ENCODE measurements around the gene C11orf52. TPM values are rescaled to one million over a fixed set of nuclear protein-coding genes. Genes with fewer than 3 reads are reported as not detected.

The C11orf52 gene
- total RNA-seq, 1 donor from 2014 or later, result not detected

- Mint-ChIP-seq H3K27ac (ENCODE audit: unreplicated experiment) (no peak overlapping the region), H3K36me3 (ENCODE audit: unreplicated experiment) (peaks cover 13% of the 10 kb centered on the region), H3K27me3 (ENCODE audit: unreplicated experiment) (peaks cover 2% of the 10 kb centered on the region), H3K4me3 (ENCODE audit: unreplicated experiment) (no peak overlapping the region), H3K9me3 (ENCODE audit: unreplicated experiment) (peaks cover 4% of the 10 kb centered on the region), H3K4me1 (ENCODE audit: low read depth, unreplicated experiment) (peaks cover 2% of the 10 kb centered on the region)
- TF ChIP-seq, protein P1, sequence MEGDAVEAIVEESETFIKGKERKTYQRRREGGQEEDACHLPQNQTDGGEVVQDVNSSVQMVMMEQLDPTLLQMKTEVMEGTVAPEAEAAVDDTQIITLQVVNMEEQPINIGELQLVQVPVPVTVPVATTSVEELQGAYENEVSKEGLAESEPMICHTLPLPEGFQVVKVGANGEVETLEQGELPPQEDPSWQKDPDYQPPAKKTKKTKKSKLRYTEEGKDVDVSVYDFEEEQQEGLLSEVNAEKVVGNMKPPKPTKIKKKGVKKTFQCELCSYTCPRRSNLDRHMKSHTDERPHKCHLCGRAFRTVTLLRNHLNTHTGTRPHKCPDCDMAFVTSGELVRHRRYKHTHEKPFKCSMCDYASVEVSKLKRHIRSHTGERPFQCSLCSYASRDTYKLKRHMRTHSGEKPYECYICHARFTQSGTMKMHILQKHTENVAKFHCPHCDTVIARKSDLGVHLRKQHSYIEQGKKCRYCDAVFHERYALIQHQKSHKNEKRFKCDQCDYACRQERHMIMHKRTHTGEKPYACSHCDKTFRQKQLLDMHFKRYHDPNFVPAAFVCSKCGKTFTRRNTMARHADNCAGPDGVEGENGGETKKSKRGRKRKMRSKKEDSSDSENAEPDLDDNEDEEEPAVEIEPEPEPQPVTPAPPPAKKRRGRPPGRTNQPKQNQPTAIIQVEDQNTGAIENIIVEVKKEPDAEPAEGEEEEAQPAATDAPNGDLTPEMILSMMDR (IDR thresholded peaks at IDR 0.05; ENCODE audit: partially characterized antibody, unreplicated experiment), result no peak
- no peak for DNase-seq
Measured at GRCh38 chr11:111960916-111961315, 42.2 kb downstream of the C11orf52 start.

GRCh38 chr11:111961389-111962300 lies 42.9 kb downstream of the C11orf52 start:
- Mint-ChIP-seq H3K27ac (ENCODE audit: unreplicated experiment) (no peak overlapping the region), H3K4me3 (ENCODE audit: unreplicated experiment) (no peak overlapping the region), H3K4me1 (ENCODE audit: low read depth, unreplicated experiment) (peaks cover 2% of the 10 kb centered on the region), H3K36me3 (ENCODE audit: unreplicated experiment) (peaks cover 14% of the 10 kb centered on the region), H3K9me3 (ENCODE audit: unreplicated experiment) (peaks cover 4% of the 10 kb centered on the region), H3K27me3 (ENCODE audit: unreplicated experiment) (peaks cover 2% of the 10 kb centered on the region)
- DNase-seq, result no peak
- TF ChIP-seq, protein P1 (IDR thresholded peaks at IDR 0.05; ENCODE audit: partially characterized antibody, unreplicated experiment), result no peak

GRCh38 chr11:111963931-111964340 lies 45.2 kb downstream of the C11orf52 start:
- no peak for DNase-seq

GRCh38 chr11:111966678-111967077 lies 48.0 kb downstream of the C11orf52 start:
- no peak for DNase-seq
- no peak overlapping the region for H3K27ac Mint-ChIP-seq (ENCODE audit: unreplicated experiment)
- no peak overlapping the region for H3K4me3 Mint-ChIP-seq (ENCODE audit: unreplicated experiment)
- no peaks in the 10 kb centered on the region for H3K27me3 Mint-ChIP-seq (ENCODE audit: unreplicated experiment)
- H3K9me3 Mint-ChIP-seq (ENCODE audit: unreplicated experiment), result no peaks in the 10 kb centered on the region
- H3K4me1 Mint-ChIP-seq (ENCODE audit: low read depth, unreplicated experiment), result no peaks in the 10 kb centered on the region
- H3K36me3 Mint-ChIP-seq (ENCODE audit: unreplicated experiment), result peaks cover 4% of the 10 kb centered on the region
- TF ChIP-seq, protein P1 (IDR thresholded peaks at IDR 0.05; ENCODE audit: partially characterized antibody, unreplicated experiment), result no peak

More at GRCh38 chr11:111963931-111964340, 45.2 kb downstream of the C11orf52 start:
- Mint-ChIP-seq H3K4me3 (ENCODE audit: unreplicated experiment) (no peak overlapping the region), H3K9me3 (ENCODE audit: unreplicated experiment) (peaks cover 2% of the 10 kb centered on the region), H3K4me1 (ENCODE audit: low read depth, unreplicated experiment) (no peaks in the 10 kb centered on the region), H3K27me3 (ENCODE audit: unreplicated experiment) (no peaks in the 10 kb centered on the region), H3K27ac (ENCODE audit: unreplicated experiment) (no peak overlapping the region), H3K36me3 (ENCODE audit: unreplicated experiment) (peaks cover 10% of the 10 kb centered on the region)
- TF ChIP-seq, protein P1 (IDR thresholded peaks at IDR 0.05; ENCODE audit: partially characterized antibody, unreplicated experiment), result no peak

DNA sequence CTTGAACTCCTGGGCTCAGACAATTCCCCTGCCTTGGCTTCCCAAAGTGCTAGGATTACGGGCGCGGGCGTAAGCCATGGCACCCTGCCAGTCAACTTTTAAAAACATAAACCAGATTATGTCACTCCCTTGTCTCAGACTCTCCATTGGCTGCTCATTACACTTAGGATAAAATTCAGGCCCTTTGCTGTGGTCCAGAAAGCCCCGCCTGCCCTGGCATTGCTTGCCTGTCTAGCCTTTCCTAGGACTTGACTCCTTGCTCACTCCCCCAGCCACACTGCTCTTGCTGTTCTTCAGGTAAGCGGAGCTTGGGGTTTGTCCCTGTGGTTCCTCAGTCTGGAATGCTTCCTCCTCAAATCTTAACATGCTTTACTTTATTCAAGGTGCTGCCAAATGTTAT lies 48.9 kb downstream of the C11orf52 start:
- H3K27ac Mint-ChIP-seq (ENCODE audit: unreplicated experiment), result no peak overlapping the region
- H3K9me3 Mint-ChIP-seq (ENCODE audit: unreplicated experiment), result no peaks in the 10 kb centered on the region
- no peak for DNase-seq
- H3K36me3 Mint-ChIP-seq (ENCODE audit: unreplicated experiment), result peaks cover 4% of the 10 kb centered on the region
- TF ChIP-seq, protein P1 (IDR thresholded peaks at IDR 0.05; ENCODE audit: partially characterized antibody, unreplicated experiment), result no peak
- H3K4me1 Mint-ChIP-seq (ENCODE audit: low read depth, unreplicated experiment), result no peaks in the 10 kb centered on the region
- no peak overlapping the region for H3K4me3 Mint-ChIP-seq (ENCODE audit: unreplicated experiment)
- no peaks in the 10 kb centered on the region for H3K27me3 Mint-ChIP-seq (ENCODE audit: unreplicated experiment)
